ENCODE measurements around the gene ARHGAP22.

DNA sequence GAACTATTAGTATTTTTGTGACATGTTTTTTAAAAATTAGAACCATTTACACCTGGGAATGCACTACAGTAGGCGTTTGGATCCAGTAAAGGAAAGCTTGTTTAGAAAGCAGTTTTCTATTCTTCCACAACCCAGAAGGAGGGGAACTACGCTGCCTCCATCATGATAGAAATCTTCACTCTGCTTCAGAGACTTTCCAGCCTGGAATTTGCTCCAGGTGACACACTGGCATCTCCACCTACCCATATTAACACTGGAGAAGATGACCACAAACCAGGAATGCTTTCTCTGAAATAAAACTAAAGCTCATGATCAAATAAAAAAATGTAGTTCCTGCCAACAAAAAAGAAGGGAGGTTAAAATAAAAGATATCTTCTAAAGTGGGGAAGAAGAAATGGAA is 66.3 kb downstream of the ARHGAP22 start:
- TF ChIP-seq, protein P1, sequence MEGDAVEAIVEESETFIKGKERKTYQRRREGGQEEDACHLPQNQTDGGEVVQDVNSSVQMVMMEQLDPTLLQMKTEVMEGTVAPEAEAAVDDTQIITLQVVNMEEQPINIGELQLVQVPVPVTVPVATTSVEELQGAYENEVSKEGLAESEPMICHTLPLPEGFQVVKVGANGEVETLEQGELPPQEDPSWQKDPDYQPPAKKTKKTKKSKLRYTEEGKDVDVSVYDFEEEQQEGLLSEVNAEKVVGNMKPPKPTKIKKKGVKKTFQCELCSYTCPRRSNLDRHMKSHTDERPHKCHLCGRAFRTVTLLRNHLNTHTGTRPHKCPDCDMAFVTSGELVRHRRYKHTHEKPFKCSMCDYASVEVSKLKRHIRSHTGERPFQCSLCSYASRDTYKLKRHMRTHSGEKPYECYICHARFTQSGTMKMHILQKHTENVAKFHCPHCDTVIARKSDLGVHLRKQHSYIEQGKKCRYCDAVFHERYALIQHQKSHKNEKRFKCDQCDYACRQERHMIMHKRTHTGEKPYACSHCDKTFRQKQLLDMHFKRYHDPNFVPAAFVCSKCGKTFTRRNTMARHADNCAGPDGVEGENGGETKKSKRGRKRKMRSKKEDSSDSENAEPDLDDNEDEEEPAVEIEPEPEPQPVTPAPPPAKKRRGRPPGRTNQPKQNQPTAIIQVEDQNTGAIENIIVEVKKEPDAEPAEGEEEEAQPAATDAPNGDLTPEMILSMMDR (IDR thresholded peaks at IDR 0.05), result no peak
- no peak for TF ChIP-seq POLR2A (IDR thresholded peaks at IDR 0.05)

All from tibial nerve (tissue), 3 donors.